ENCODE data around the gene HIF1AN. TPM values are rescaled to one million over a fixed set of nuclear protein-coding genes. Genes with fewer than 3 reads are reported as not detected.

Gene HIF1AN
- 10.6 and 17.8 TPM in 2 replicates for total RNA-seq

GRCh38 chr10:100535715-100536353, at the start of gene HIF1AN:
TSS of gene HIF1AN (plus strand) at chr10:100535943. CDS start at chr10:100535959, 16 bp downstream.

GRCh38 chr10:100519311-100520051, 16.3 kb upstream of the HIF1AN start, which contains the start of gene SEC31B:
TSS of gene SEC31B (minus strand) at chr10:100519861. CDS start at chr10:100516952, 2,909 bp downstream.

GRCh38 chr10:100529475-100530298, 6.1 kb upstream of the HIF1AN start, which contains the start of gene NDUFB8:
TSS of gene NDUFB8 (minus strand) at chr10:100529871. CDS start at chr10:100529851, 20 bp downstream.

Other genes with a start within 250 kb of the HIF1AN start
- gene BLOC1S2, start 249.3 kb upstream of the HIF1AN start, total RNA-seq = 75.7 and 131 TPM in 2 replicates
- not detected in 2 replicates for gene PKD2L1, start 205.7 kb upstream of the HIF1AN start, total RNA-seq
- 258 and 325 TPM in 2 replicates for gene SCD, start 188.7 kb upstream of the HIF1AN start, total RNA-seq
- not detected in 2 replicates for gene WNT8B, start 72.9 kb upstream of the HIF1AN start, total RNA-seq
- gene SEC31B, start 16.1 kb upstream of the HIF1AN start, total RNA-seq = 0.68 and 2.2 TPM in 2 replicates
- 87.1 and 165 TPM in 2 replicates for gene NDUFB8, start 6.1 kb upstream of the HIF1AN start, total RNA-seq
- not detected in 2 replicates for gene PAX2, start 209.6 kb downstream of the HIF1AN start, total RNA-seq